Fibroblast of lung (primary cell): ENCODE measurements around the gene DSTN.

ENCODE experiments used
- EZH2 ChIP-seq: IDR thresholded peaks from 2 replicates; pipeline ENCODE4 v1.5.1; 2012; ENCODE audit warnings: low read length, control low read depth, mild to moderate bottlenecking; ENCODE audit errors: missing control alignments
- TF ChIP-seq, protein P1 (sequence below), 2 donors: IDR thresholded peaks in 1 of 2; conservative IDR thresholded peaks in 1 of 2; 1 replicate in 1 of 2; 2 replicates in 1 of 2; pipeline ENCODE4 v1.5.1; 2011 to 2012; ENCODE audit warnings: low read length in 2 of 2, control low read depth in 1 of 2, inconsistent platforms in 1 of 2, low read depth in 1 of 2, mild to moderate bottlenecking in 1 of 2

DNA sequence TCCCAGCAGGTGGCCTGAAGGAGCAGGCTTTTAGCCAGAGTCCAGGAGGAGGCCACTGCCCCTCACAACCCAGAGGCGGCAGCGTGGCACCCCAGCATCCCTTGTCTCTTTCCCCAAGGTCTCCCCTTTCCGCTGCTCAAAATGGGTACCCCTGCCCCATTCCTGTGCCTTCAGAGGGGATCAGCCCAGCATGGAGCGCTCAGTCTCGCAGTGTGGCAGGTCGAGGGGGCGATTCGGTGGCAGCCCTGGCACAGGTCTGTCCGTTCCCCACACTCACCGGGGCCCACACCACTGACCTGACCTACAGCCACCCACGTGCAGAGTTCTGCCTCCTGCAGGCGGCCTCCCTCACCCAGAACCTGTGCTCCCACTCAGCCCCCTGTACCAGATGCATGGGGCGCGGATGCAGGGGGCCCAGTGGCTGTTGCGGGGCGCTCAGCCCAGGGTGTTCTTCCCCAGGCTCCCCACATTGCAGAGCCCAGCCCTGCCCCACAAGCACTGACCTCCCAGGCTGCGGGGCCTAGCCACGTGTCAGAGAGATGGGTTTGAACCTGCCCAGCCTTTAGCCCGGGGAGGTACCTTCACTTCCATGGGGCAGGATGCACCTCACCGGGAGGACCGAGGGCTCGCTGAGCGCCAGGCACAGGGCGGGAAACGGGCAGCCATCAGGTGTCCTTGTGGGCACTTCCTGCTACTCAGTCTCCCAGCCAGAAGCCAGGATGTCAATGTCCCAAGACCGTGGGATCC is 41.8 kb downstream of the DSTN start:
- TF ChIP-seq, protein P1, sequence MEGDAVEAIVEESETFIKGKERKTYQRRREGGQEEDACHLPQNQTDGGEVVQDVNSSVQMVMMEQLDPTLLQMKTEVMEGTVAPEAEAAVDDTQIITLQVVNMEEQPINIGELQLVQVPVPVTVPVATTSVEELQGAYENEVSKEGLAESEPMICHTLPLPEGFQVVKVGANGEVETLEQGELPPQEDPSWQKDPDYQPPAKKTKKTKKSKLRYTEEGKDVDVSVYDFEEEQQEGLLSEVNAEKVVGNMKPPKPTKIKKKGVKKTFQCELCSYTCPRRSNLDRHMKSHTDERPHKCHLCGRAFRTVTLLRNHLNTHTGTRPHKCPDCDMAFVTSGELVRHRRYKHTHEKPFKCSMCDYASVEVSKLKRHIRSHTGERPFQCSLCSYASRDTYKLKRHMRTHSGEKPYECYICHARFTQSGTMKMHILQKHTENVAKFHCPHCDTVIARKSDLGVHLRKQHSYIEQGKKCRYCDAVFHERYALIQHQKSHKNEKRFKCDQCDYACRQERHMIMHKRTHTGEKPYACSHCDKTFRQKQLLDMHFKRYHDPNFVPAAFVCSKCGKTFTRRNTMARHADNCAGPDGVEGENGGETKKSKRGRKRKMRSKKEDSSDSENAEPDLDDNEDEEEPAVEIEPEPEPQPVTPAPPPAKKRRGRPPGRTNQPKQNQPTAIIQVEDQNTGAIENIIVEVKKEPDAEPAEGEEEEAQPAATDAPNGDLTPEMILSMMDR (conservative IDR thresholded peaks at IDR 0.05 in 1 of 2, IDR thresholded peaks at IDR 0.05 in 1 of 2; ENCODE audit: low read depth in 1 of 2, low read length in 2 of 2): peak in 1 of 2 donors; percentile 39
- no peak for TF ChIP-seq EZH2
